Measurements from ENCODE around the gene PPIP5K2.

The PPIP5K2 gene

GRCh38 chr5:103255691-103256090, 135.6 kb downstream of the PPIP5K2 start:
- no peak overlapping the region for H3K4me2 ChIP-seq (ENCODE audit: low read depth, low read length)
- H3K9me3 ChIP-seq (replicated peaks; ENCODE audit: insufficient read depth, low read length), result no peaks in the 10 kb centered on the region
- no peaks in the 10 kb centered on the region for H3K4me1 ChIP-seq (ENCODE audit: low read length)
- no peaks in the 10 kb centered on the region for H3K36me3 ChIP-seq (replicated peaks; ENCODE audit: insufficient read depth, low read length)
- TF ChIP-seq, protein P1, sequence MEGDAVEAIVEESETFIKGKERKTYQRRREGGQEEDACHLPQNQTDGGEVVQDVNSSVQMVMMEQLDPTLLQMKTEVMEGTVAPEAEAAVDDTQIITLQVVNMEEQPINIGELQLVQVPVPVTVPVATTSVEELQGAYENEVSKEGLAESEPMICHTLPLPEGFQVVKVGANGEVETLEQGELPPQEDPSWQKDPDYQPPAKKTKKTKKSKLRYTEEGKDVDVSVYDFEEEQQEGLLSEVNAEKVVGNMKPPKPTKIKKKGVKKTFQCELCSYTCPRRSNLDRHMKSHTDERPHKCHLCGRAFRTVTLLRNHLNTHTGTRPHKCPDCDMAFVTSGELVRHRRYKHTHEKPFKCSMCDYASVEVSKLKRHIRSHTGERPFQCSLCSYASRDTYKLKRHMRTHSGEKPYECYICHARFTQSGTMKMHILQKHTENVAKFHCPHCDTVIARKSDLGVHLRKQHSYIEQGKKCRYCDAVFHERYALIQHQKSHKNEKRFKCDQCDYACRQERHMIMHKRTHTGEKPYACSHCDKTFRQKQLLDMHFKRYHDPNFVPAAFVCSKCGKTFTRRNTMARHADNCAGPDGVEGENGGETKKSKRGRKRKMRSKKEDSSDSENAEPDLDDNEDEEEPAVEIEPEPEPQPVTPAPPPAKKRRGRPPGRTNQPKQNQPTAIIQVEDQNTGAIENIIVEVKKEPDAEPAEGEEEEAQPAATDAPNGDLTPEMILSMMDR (IDR thresholded peaks at IDR 0.05; ENCODE audit: low read length), result no peak
- no peak for TF ChIP-seq EZH2 (optimal IDR thresholded peaks at IDR 0.05; ENCODE audit: low read depth, low read length)
- TF ChIP-seq EZH2phosphoT487 (IDR thresholded peaks at IDR 0.05; ENCODE audit: low read length), result no peak
- no peak overlapping the region for H2AFZ ChIP-seq (ENCODE audit: low read length)
- H3K4me3 ChIP-seq (ENCODE audit: low read length), result no peak overlapping the region
- H3K9me2 ChIP-seq (replicated peaks; ENCODE audit: insufficient read depth, low read length), result no peaks in the 10 kb centered on the region
- H4K20me1 ChIP-seq (ENCODE audit: insufficient read depth, low read length), result no peaks in the 10 kb centered on the region
- H3K27me3 ChIP-seq (replicated peaks; ENCODE audit: insufficient read depth, low read length), result no peaks in the 10 kb centered on the region
- H3F3A ChIP-seq (ENCODE audit: insufficient read depth, low read length), result peaks cover 7% of the 10 kb centered on the region; the same call in 1 of the 2 replicates
- DNase-seq, result no peak
- no peak overlapping the region for H3K9ac ChIP-seq (ENCODE audit: low read length)
- peaks cover 14% of the 10 kb centered on the region for H3K79me2 ChIP-seq (ENCODE audit: low read length)
- no peak overlapping the region for H3K27ac ChIP-seq (ENCODE audit: low read length)

DNA sequence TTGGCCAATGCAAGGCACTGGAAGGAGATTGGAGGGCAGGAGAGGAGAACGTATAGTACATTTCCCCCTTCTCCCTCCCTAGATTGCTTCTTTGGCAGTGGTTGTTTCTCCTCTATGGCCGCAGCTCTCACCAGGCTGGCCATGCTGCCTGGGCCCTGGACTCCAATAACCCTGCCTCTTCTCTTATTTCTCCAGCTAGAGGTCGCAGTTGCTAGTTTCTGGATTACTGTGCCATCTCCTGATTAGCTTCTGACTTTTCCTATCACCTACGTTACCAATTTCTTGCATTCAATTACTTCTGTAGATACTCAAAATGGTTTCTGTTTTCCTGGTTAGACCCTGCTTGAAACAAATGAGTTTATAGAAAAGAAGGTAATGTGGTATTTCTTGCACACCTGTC, 136.1 kb downstream of the PPIP5K2 start:
- Histone ChIP-seq H3K36me3 (replicated peaks; ENCODE audit: insufficient read depth, low read length) (no peaks in the 10 kb centered on the region), H3K79me2 (ENCODE audit: low read length) (peaks cover 19% of the 10 kb centered on the region), H2AFZ (ENCODE audit: low read length) (no peak overlapping the region), H3K9me2 (replicated peaks; ENCODE audit: insufficient read depth, low read length) (no peaks in the 10 kb centered on the region), H3K27ac (ENCODE audit: low read length) (no peak overlapping the region), H3F3A (ENCODE audit: insufficient read depth, low read length) (peaks cover 12% of the 10 kb centered on the region; the same call in 1 of the 2 replicates), H3K4me3 (ENCODE audit: low read length) (no peak overlapping the region), H3K4me1 (ENCODE audit: low read length) (no peaks in the 10 kb centered on the region), H3K9ac (ENCODE audit: low read length) (no peak overlapping the region), H3K27me3 (replicated peaks; ENCODE audit: insufficient read depth, low read length) (no peaks in the 10 kb centered on the region), H3K9me3 (replicated peaks; ENCODE audit: insufficient read depth, low read length) (no peaks in the 10 kb centered on the region), H3K4me2 (ENCODE audit: low read depth, low read length) (no peak overlapping the region), H4K20me1 (ENCODE audit: insufficient read depth, low read length) (no peaks in the 10 kb centered on the region)
- TF ChIP-seq EZH2phosphoT487 (IDR thresholded peaks at IDR 0.05; ENCODE audit: low read length), result no peak
- TF ChIP-seq, protein P1 (IDR thresholded peaks at IDR 0.05; ENCODE audit: low read length), result peak; percentile 23
- DNase-seq, result no peak

- peak; percentile 99 for DNase-seq
- peak within 1 kb of the TSS; percentile 85 for H3K4me3 ChIP-seq (ENCODE audit: low read length)
- H3K36me3 ChIP-seq (replicated peaks; ENCODE audit: insufficient read depth, low read length), result no peaks in the 10 kb centered on the region
- H3K79me2 ChIP-seq (ENCODE audit: low read length), result peaks cover 42% of the 10 kb centered on the region
- H3K27ac ChIP-seq (ENCODE audit: low read length), result peak within 1 kb of the TSS; percentile 82
- H3K9ac ChIP-seq (ENCODE audit: low read length), result peak within 1 kb of the TSS; percentile 79
- TF ChIP-seq EZH2phosphoT487 (IDR thresholded peaks at IDR 0.05; ENCODE audit: low read length) (no peak), EZH2 (optimal IDR thresholded peaks at IDR 0.05; ENCODE audit: low read depth, low read length) (no peak)
- TF ChIP-seq, protein P1 (IDR thresholded peaks at IDR 0.05; ENCODE audit: low read length), result no peak
- H2AFZ ChIP-seq (ENCODE audit: low read length), result peak within 1 kb of the TSS; percentile 72
- H4K20me1 ChIP-seq (ENCODE audit: insufficient read depth, low read length), result no peaks in the 10 kb centered on the region
- H3K9me3 ChIP-seq (replicated peaks; ENCODE audit: insufficient read depth, low read length), result no peaks in the 10 kb centered on the region
- H3K27me3 ChIP-seq (replicated peaks; ENCODE audit: insufficient read depth, low read length), result no peaks in the 10 kb centered on the region
- peaks cover 13% of the 10 kb centered on the region; the same call in 1 of the 2 replicates for H3F3A ChIP-seq (ENCODE audit: insufficient read depth, low read length)
- H3K4me1 ChIP-seq (ENCODE audit: low read length), result peaks cover 9% of the 10 kb centered on the region
- peak within 1 kb of the TSS; percentile 83 for H3K4me2 ChIP-seq (ENCODE audit: low read depth, low read length)
- no peaks in the 10 kb centered on the region for H3K9me2 ChIP-seq (replicated peaks; ENCODE audit: insufficient read depth, low read length)
Measured at GRCh38 chr5:103258368-103258956, 138.4 kb downstream of the PPIP5K2 start, which contains the start of gene MACIR. TSS of gene MACIR (plus strand) at chr5:103258763. CDS start at chr5:103275920, 17,157 bp downstream.
